Suppressor macrophage treated with lipopolysaccharide for 1 hour (primary cell): Measurements from ENCODE around the gene NEDD4L.
"Not testable (repeated sequence)": the region's sequence is repeated elsewhere in the genome, so short reads cannot be mapped to it uniquely, and the experiment has no call there.

Experiments
- DNase-seq, 3 donors: peaks; one replicate each; pipeline ENCODE4 v3.0.0-alpha.2; 2020 to 2022

NEDD4L gene

GRCh38 chr18:58272779-58273435 lies 228.9 kb downstream of the NEDD4L start:
- DNase-seq = peak in 1 of 3 donors; percentile 12

GRCh38 chr18:58275176-58275575 lies 231.2 kb downstream of the NEDD4L start:
- DNase-seq = no peak

- DNase-seq = no peak
Measured at GRCh38 chr18:58276789-58277739, 233.0 kb downstream of the NEDD4L start.

DNA sequence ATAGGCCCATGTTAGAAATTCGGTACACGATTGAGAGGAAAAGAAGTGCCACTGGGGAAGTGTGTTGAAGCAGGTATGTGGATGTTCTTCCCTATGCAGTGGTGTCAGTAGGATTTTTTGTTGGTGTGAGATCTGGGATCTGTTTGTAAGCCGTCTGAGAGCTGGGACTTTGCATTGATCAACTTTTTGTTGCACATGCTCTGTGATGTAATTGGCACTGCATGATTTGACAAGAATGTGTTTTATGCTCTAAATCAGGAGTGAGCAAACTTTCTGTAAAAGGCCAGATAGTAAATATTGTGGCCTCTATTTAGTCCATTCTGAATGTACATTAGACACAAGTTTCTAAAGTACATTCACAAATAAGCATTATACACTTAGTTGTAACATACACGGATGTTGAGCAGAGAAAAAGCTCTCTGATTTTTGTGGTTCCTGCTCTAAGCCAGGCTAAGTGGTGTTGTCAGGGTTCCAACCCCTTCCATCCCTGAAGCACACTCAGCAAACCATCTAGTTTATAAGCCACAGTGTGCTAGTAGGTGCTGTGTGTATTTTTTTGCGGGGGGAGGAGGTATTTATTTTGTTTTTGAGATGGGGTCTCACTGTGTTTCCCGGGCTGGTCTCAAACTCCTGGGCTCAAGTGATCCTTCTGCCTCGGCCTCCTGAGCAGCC lies 235.6 kb downstream of the NEDD4L start:
- no peak for DNase-seq

- DNase-seq = no peak
Measured at GRCh38 chr18:58280191-58280590, 236.2 kb downstream of the NEDD4L start.

GRCh38 chr18:58282872-58283271 lies 238.8 kb downstream of the NEDD4L start:
- not testable (repeated sequence) for DNase-seq

GRCh38 chr18:58284699-58285448 lies 240.8 kb downstream of the NEDD4L start:
- DNase-seq = no peak

GRCh38 chr18:58285449-58286130 lies 241.6 kb downstream of the NEDD4L start:
- no peak for DNase-seq

- no peak for DNase-seq
Measured at GRCh38 chr18:58286632-58287352, 242.8 kb downstream of the NEDD4L start.

DNA sequence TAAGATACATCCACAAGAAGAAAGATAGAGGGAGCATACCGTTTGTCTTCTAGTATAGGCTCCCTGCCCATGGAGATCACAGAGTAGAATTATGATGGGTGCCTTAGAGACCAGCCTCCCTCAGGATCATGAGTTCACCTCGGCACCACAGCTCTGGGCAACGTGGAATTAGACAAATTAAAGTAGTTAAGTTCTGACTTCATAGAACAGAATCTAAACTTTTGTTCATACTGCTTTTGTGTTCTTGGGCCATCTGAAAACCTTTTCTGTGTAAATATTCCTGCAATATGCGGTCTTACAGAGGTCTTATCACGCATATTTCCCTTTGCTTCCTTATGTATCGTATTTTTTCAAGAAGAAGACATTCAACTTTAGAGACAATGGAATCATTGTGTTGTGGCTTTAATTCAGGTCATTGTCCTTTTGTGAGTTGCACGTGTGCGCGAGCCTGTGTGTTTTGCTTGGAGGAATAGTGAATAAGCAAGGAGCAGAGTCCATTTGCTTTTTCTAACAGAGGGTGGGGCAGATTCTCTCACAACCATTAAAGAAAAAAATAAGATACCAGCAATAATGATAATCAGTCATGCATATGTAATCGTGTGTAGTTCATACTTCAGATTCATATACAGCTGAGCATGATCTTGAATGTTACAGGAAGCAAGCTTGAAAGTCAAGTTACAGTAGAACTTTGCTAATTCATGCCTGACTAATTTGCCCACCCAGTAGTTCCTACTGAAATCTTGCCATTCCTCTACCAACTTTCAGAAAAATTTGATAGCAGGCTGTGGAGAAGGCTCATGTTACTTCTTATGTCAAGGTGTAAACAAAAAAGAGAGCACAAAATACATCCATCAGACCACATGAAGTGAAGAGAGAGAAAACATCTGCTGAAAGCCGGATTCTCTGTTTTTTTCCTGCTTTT lies 243.6 kb downstream of the NEDD4L start:
- no peak for DNase-seq

- peak in 2 of 3 donors; percentile 26 to 41 for DNase-seq
Measured at GRCh38 chr18:58288921-58289797, 245.1 kb downstream of the NEDD4L start.

DNA sequence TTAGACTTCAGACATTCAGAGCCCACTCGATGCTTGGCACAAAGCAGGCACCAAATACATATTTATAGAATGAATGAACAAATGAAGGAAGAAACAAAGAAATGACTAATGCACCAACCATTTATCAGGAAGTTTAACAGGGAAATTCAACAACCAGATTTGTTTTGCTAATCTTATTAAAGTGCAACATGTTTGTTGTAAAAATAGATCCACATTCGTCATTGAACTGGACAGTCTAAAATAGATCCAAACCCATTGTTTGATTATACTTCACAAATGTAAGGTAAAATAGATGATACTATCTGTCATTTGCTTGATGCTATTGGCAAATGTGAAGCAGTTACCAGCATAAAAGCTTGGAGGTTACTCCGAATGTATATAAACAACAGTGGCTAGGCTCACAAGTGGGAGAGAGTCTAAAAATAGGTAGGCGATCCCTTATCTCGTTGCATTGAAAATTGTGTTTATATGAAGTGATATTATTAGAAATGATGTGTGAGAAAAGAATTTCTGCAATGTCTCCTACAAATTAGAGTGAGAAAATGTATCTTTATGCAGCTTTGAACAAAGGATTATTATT lies 246.2 kb downstream of the NEDD4L start:
- no peak for DNase-seq

- no peak for DNase-seq
Measured at GRCh38 chr18:58291131-58291530, 247.1 kb downstream of the NEDD4L start.

GRCh38 chr18:58292638-58293037 lies 248.6 kb downstream of the NEDD4L start:
- DNase-seq = no peak

DNA sequence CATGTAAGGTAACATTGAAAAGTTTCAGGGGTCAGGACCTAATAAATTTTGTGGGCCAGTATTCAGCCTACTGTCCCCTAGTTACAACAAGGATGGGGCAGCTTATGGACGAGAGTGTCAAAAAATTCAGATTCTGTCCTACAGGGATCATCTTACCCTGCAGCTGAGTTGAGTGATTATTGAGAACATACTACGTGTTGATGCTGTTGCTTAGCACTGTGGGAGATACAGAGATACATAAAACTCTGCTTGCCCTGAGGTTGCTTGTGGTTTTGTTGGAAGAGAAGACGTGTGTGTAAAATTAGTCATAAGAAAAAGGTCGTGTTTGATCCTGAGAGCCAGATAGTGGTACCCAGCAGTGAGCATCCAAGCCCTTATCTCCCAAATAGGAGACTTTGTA lies 253.2 kb downstream of the NEDD4L start:
- DNase-seq = no peak

DNA sequence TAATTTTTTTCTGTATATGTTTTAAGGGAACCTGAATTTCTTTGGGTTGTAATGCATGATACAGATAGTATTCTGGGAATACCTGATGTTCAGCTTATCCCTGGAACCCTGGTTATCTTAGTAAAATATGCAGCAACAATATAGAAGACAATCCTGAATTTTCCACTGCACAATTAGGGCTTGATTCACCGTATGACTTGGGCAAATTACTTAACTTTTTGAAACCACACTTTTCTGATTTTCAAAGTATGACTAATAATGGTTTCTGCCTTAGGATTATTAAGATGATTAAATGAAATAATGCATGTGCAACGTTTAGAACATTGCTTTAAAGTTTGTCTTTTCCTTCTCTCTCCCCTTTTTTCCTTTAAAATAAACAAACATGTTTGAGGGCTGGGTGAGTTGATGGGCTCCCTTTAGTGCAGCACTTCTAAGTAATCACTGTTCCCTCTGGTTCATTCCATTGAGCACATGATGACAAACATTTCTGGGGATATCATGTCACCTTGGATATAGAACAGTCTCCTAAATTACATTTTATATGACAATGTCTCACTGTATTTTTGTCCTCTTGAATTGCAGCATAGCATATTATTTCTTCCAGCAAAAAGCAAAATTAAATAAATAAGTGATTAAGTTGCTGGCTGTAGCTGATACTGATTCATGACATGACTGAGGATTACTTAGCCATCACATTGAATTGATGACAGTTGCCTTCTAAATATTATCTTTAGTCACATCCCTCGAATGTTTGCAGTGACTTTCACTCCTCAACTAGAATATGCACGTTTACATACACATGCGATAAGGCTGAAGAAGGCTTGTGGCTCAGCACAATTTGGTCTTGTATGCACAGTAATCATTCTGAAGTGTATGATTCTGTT lies 254.5 kb downstream of the NEDD4L start:
- no peak for DNase-seq

GRCh38 chr18:58299135-58299473 lies 255.1 kb downstream of the NEDD4L start:
- DNase-seq = no peak

DNA sequence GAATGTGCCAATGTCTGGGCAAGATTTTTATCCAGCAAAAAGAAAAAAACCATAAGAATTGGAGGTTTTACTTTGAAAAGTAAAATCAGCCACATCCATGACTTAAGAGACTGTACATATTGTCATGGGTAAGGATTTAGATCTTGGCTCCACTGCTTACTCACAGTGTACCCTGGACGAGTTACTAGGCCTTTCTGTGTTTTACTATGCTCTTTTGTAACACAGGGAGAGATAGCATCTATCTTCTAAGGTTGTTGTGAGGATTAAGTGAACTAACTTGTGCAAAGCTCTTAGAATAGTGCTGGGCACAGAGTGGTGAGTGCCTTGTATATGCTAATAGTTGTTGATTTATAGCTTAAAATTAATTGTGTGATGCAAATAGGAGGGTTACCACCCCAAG lies 255.9 kb downstream of the NEDD4L start:
- DNase-seq = no peak
